ENCODE results near the gene PALD1.

- TF ChIP-seq CTCF (IDR thresholded peaks at IDR 0.05), result no peak
- no peak for TF ChIP-seq EP300 (IDR thresholded peaks at IDR 0.05)
- no peak for TF ChIP-seq POLR2AphosphoS5 (IDR thresholded peaks at IDR 0.05)
- no peak for TF ChIP-seq POLR2A (IDR thresholded peaks at IDR 0.05; ENCODE audit: low read depth)
Observed at GRCh38 chr10:70583669-70584037, 105.1 kb downstream of the PALD1 start.

Data from esophagus muscularis mucosa (tissue), 4 donors.